ENCODE data around the gene CBX1.

Gene CBX1

DNA sequence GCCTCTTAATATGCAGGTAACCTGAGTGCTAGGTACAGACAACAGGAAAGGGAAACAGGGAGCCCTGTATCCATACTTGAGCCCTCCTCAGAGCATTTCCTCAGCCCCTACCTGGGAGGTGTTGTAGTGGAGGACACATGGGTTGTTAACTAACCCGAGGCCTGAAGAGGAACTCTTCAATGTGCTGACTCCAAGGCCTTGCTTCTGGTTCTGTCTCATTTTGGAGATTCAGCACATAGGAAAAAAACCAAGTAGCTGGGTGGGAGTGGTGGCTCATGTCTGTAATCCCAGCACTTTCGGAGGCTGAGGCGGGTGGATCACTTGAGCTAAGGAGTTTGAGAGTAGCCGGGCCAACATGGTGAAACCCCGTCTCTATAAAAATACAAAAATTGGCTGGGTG lies 31.1 kb upstream of the CBX1 start:
- TF ChIP-seq, protein P1, sequence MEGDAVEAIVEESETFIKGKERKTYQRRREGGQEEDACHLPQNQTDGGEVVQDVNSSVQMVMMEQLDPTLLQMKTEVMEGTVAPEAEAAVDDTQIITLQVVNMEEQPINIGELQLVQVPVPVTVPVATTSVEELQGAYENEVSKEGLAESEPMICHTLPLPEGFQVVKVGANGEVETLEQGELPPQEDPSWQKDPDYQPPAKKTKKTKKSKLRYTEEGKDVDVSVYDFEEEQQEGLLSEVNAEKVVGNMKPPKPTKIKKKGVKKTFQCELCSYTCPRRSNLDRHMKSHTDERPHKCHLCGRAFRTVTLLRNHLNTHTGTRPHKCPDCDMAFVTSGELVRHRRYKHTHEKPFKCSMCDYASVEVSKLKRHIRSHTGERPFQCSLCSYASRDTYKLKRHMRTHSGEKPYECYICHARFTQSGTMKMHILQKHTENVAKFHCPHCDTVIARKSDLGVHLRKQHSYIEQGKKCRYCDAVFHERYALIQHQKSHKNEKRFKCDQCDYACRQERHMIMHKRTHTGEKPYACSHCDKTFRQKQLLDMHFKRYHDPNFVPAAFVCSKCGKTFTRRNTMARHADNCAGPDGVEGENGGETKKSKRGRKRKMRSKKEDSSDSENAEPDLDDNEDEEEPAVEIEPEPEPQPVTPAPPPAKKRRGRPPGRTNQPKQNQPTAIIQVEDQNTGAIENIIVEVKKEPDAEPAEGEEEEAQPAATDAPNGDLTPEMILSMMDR (IDR thresholded peaks at IDR 0.05; ENCODE audit: insufficient read depth, low read depth, low read length, missing control alignments), result no peak
- DNase-seq (ENCODE audit: low read depth), result no peak
- no peak overlapping the region for H3K4me3 ChIP-seq (ENCODE audit: low read depth, low read length)

DNA sequence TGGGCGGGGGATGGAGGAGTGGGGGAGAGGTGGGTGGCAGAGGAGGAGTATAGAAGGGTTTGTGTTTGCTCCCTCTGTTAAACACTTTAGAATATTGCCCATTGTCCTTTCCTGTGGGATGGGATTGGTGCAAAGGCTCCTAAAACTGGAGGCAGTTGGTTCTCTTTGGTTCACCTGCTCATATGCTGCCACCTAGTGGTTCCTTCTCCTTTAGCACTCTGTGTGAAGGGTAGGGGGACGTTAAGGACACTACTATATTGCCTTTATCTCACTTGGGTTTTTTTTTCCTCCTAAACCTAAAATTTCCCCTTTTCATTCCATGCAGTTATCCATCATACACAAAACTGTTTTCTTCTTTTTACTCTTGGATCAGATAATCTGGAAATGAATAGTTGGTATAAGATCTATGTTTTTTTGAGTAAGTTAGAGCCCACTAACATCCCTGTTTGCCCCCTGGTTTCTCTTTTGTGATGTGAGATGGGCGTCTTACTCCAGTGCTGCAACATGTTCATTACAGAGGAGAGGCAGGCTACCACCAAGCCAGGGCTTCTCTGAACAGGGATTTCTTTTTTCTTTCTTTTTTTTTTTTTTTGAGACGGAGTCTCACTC lies 30.0 kb upstream of the CBX1 start:
- DNase-seq (ENCODE audit: low read depth), result peak; percentile 76
- no peak overlapping the region for H3K4me3 ChIP-seq (ENCODE audit: low read depth, low read length)
- TF ChIP-seq, protein P1 (IDR thresholded peaks at IDR 0.05; ENCODE audit: insufficient read depth, low read depth, low read length, missing control alignments), result peak; percentile 83

DNA sequence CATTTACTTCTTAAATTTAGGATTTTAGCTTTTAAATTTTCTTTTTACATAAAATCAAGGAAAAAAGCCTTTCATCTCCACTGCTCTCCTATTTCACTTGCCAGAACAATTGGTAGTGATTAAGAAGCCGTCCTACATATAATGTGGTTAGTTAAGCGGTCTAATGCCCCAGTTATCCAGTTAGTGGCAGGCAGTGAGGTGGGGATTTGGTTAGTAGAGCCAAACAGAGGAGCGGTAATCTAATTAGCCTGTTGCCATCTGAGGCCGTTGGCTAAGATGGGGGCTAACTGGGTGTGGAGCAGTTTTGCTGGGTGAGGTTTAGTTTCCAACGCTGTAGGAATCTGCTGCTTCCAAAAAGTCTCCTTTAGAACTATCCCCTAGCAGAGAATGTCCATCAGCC lies 28.7 kb upstream of the CBX1 start:
- no peak for DNase-seq (ENCODE audit: low read depth)
- TF ChIP-seq, protein P1 (IDR thresholded peaks at IDR 0.05; ENCODE audit: insufficient read depth, low read depth, low read length, missing control alignments), result no peak
- no peak overlapping the region for H3K4me3 ChIP-seq (ENCODE audit: low read depth, low read length)

DNA sequence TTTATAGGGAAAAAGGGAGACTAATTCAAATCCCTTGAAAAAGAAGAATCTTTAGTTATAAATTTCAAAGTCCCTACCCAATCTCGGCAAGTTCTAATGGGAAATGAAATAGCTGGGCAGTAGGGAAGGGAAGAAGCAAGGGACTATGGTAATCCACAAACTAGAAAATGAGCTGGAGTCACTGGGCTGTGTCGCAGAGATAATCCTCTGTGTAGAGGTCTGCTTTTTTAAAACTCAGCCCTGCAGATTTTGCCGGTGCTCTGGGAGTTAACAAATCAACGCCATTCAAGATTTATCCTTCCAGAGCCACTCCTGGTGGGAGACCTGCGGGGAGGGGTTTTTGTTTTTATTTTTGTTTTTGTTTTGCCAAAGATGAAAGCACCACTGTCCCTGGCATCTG lies 27.1 kb upstream of the CBX1 start:
- no peak overlapping the region for H3K4me3 ChIP-seq (ENCODE audit: low read depth, low read length)
- no peak for DNase-seq (ENCODE audit: low read depth)
- TF ChIP-seq, protein P1 (IDR thresholded peaks at IDR 0.05; ENCODE audit: insufficient read depth, low read depth, low read length, missing control alignments), result no peak

DNA sequence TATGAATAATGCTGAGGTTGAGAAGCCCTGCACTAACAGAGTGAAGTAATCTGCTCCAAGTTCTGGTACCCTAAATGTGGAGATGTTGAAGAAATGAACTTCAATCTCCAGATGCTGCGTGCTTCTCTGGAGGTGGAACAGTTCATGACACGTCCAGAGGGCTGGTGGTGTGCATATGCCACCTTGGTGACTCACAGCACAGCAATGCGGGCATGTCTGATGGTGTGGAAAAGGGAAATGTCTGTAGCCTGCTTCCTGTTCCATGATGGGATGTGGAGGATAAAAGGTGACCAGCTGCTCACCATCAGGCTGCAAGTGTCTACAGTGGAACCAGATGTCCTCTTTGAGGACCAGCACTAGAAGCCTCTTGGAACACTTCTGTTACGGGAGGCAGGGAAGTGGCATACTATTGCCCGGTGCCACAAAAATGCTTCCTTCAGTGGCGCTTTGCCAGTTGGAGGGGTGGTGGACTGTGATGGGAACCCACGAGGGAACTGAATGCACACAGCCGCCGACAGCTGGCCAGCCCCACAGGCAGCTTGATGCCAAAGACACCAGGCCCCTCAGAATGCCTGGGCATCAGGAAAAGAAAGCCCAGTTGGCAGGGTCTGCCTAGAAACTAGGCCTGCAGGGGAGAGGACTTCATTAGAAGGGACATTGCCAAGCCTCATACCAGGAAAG lies 26.2 kb upstream of the CBX1 start:
- H3K4me3 ChIP-seq (ENCODE audit: low read depth, low read length), result no peak overlapping the region
- TF ChIP-seq, protein P1 (IDR thresholded peaks at IDR 0.05; ENCODE audit: insufficient read depth, low read depth, low read length, missing control alignments), result no peak
- DNase-seq (ENCODE audit: low read depth), result no peak

DNA sequence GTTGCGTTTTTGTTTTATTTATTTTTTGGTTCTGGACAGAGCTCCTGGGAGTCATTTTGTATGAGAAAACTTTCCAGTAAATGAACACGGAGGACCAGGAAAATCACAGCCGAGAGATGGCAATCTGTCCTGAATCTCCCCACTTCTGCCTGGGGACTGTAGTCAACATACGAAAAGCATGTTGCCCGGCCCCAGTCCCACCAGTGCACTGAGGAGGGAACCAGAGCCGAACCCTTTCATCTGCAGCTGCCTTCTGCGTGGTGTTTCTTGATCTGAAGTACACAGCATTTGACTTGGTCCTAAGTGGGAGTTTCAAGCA lies 25.2 kb upstream of the CBX1 start:
- H3K4me3 ChIP-seq (ENCODE audit: low read depth, low read length), result no peak overlapping the region
- DNase-seq (ENCODE audit: low read depth), result no peak
- TF ChIP-seq, protein P1 (IDR thresholded peaks at IDR 0.05; ENCODE audit: insufficient read depth, low read depth, low read length, missing control alignments), result no peak
